ENCODE data around the gene RAB6B. TPM values are rescaled to one million over a fixed set of nuclear protein-coding genes. Genes with fewer than 3 reads are reported as not detected.

RAB6B gene
- total and polyA plus RNA-seq, 2 of the 4 experiments (the other 2 are of a cell fraction): 0.18 to 1.2 TPM

- H3K18ac ChIP-seq (ENCODE audit: low read depth, low read length): no peak overlapping the region
- no peak overlapping the region for H4K8ac ChIP-seq (ENCODE audit: low read depth in 2 of 2, low read length in 2 of 2)
- H2AK9ac ChIP-seq (replicated peaks; ENCODE audit: low read depth, low read length, poor library complexity): no peak overlapping the region
- no peak overlapping the region for H2AFZ ChIP-seq (replicated peaks; ENCODE audit: low read length, poor library complexity)
- no peaks in the 10 kb centered on the region for H3K4me1 ChIP-seq (ENCODE audit: control insufficient read depth, insufficient read depth, low read length)
- peaks cover 58% of the 10 kb centered on the region for H3K27me3 ChIP-seq (ENCODE audit: control insufficient read depth, insufficient read depth, low read length)
- no peak overlapping the region for H2AK5ac ChIP-seq (ENCODE audit: low read depth, low read length)
- intact Hi-C loops (cut with micrococcal nuclease) (no loop called here), in situ Hi-C loops (cut with MboI; ENCODE audit: low sequenced_read_pairs) (no loop called here), dilution Hi-C loops (cut with HindIII; ENCODE audit: low sequenced_read_pairs, unreplicated experiment) (no loop called here)
- no peak overlapping the region for H3K9ac ChIP-seq (ENCODE audit: low read depth, low read length)
- ChIA-PET CTCF (no interaction called here), POLR2A (ENCODE audit: unreplicated experiment) (no interaction called here)
- H2BK20ac ChIP-seq (ENCODE audit: low read depth, low read length): no peak overlapping the region
- no peak overlapping the region for H4K5ac ChIP-seq (ENCODE audit: low read depth, low read length)
- no peak overlapping the region for H3K4me3 ChIP-seq (ENCODE audit: insufficient read depth, low read depth, low read length)
- H4K20me1 ChIP-seq (ENCODE audit: insufficient read depth, low read length): no peaks in the 10 kb centered on the region
- H2BK15ac ChIP-seq (ENCODE audit: low read depth, low read length): no peak overlapping the region
- no peak overlapping the region for H3K23ac ChIP-seq (ENCODE audit: low read depth, low read length)
- DNase-seq: no peak
- H4K91ac ChIP-seq (ENCODE audit: insufficient read depth, low read depth, low read length): no peak overlapping the region
- no peak overlapping the region for H2BK5ac ChIP-seq (ENCODE audit: low read depth, low read length, poor library complexity, severe bottlenecking)
- TF ChIP-seq CEBPB (IDR thresholded peaks at IDR 0.05; ENCODE audit: low read depth, low read length): no peak
- H2BK120ac ChIP-seq (ENCODE audit: low read depth, low read length): no peak overlapping the region
- H3K27ac ChIP-seq (ENCODE audit: insufficient read depth, low read length): no peak overlapping the region
- no peaks in the 10 kb centered on the region for H3K79me1 ChIP-seq (ENCODE audit: low read depth in 1 of 2, low read length in 2 of 2)
- no peaks in the 10 kb centered on the region for H3K36me3 ChIP-seq (ENCODE audit: control insufficient read depth, insufficient read depth, low read length)
- H3K9me3 ChIP-seq (ENCODE audit: control insufficient read depth, insufficient read depth, low read length): peaks cover 3% of the 10 kb centered on the region; the same call in 1 of the 2 replicates
- WGBS, 2 experiments (ENCODE audit: extremely low coverage in 2 of 2, insufficient read length in 1 of 2): 32% methylated on average over 5 of the region's 7 CpGs; no CpG with 5 or more reads in 1 of the 2 experiments
- no TSS peak for BruUV-seq (replicated peaks)
- H3K14ac ChIP-seq (replicated peaks; ENCODE audit: low read depth, low read length): no peak overlapping the region
- no peak overlapping the region for H3K56ac ChIP-seq (ENCODE audit: extremely low read depth, insufficient read depth, low read length)
- no peak for ATAC-seq (ENCODE audit: low read depth)
- H3K4ac ChIP-seq (ENCODE audit: low read depth, low read length): no peak overlapping the region
- no peak overlapping the region for H3K4me2 ChIP-seq (ENCODE audit: low read depth, low read length)
- no peaks in the 10 kb centered on the region for H3K9me1 ChIP-seq (ENCODE audit: insufficient read depth, low read length)
Observed at GRCh38 chr3:133868758-133869475, 26.8 kb downstream of the RAB6B start.
